DOHH2 (cell line): ENCODE results near the gene NDUFS3.

Experiments
- CTCF ChIP-seq: fragments of 200-600 bp; sonication (generic); IDR thresholded peaks from one replicate; pipeline ENCODE4 v1.5.1; 2014; ENCODE audit warnings: antibody characterized with exemption, mild to moderate bottlenecking, low read depth, low read length; ENCODE audit not compliant: poor library complexity, severe bottlenecking
- EZH2phosphoT487 ChIP-seq: fragments of 200-600 bp; sonication (generic); IDR thresholded peaks from 2 replicates; pipeline ENCODE4 v1.6.1; 2017; ENCODE audit warnings: borderline replicate concordance, mild to moderate bottlenecking, antibody characterized with exemption, low read length, moderate library complexity, mixed read lengths

- TF ChIP-seq CTCF, result peak; percentile 89
- TF ChIP-seq EZH2phosphoT487, result no peak
Measured at GRCh38 chr11:47552566-47553405, 26.1 kb upstream of the NDUFS3 start, which contains the start of gene CELF1.
